ENCODE data around the gene TMPRSS3. TPM values are rescaled to one million over a fixed set of nuclear protein-coding genes. Genes with fewer than 3 reads are reported as not detected.
A peak's percentile ranks its signal among the peaks of the same experiment; 100 is the strongest.
"Not testable (repeated sequence)": the region's sequence is repeated elsewhere in the genome, so short reads cannot be mapped to it uniquely, and the experiment has no call there.

TMPRSS3 gene
- polyA plus RNA-seq, 2 of the 4 experiments (the other 2 are of a cell fraction): 0.10 to 0.12 TPM

GRCh38 chr21:42412636-42412933, 16.7 kb upstream of the TMPRSS3 start (continued):
- TF ChIP-seq ZSCAN20 (CRISPR knock-in tag; IDR thresholded peaks at IDR 0.05) (no peak), EHMT2 (IDR thresholded peaks at IDR 0.05; ENCODE audit: low read depth) (no peak)

- FAIRE-seq (no peak), DNase-seq (ENCODE audit: low read depth in 1 of 2, low spot score in 1 of 2) (peak in 1 of 2 experiments; percentile 29), ATAC-seq (peak in 1 of 2 experiments; percentile 26; a peak in 3 of 6 replicates)
- peaks cover 13% of the 10 kb centered on the region for H3K4me1 ChIP-seq
- no peaks in the 10 kb centered on the region for H3K9me3 ChIP-seq
- TF ChIP-seq BHLHE40 (IDR thresholded peaks at IDR 0.05; ENCODE audit: low read depth, low read length): no peak
- no peak overlapping the region for H3K4me3 ChIP-seq
- 54% methylated on average over 12 of the region's 21 CpGs for WGBS (ENCODE audit: missing lambda C conversion rate)
- 0 out of 3 replicates have a peak overlapping the region, but pooled peaks have one; percentile 12 for H3K4me2 ChIP-seq
- ChIA-PET CTCF (interaction anchor here (0.6 to 1.3 kb wide), 4 partner anchors 9 to 267 kb away, joined by 3 to 6 read pairs (median 4); partner anchors contain the start of gene UBASH3A), POLR2A (no interaction called here)
- H3K27ac ChIP-seq: peak overlapping the region in 1 of 2 experiments; percentile 39; a peak in 1 of 6 replicates
Measured at GRCh38 chr21:42411891-42412635, 16.2 kb upstream of the TMPRSS3 start.

DNA sequence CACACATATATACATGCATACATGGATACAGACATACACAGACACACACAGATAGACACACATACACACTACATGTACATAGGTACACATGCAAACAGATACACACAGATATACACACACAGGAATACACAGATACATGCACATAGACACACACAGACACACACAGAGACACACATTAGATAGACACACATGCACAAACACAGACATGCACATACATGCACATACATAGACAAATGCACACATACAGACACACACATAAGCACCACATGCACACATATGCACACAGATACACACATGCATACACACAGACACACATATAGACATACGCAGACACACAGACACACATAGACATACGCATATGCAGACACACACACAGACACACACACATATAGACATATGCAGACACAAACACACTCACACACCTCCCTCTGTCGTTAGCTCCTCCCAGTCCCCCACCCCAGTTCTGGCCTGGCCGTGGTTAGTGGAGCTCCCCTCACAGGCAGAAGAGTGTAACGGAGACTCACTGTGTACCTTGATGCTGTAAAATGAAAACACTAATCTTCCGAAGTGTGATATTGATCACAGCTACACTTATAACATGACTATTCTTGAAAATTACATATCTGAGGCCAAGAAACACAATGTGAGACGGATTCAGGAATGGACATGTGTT, 15.5 kb upstream of the TMPRSS3 start:
- Histone ChIP-seq H3K9me3 (no peaks in the 10 kb centered on the region), H3K4me1 (peaks cover 13% of the 10 kb centered on the region), H3K27ac (peak overlapping the region in 1 of 2 experiments; percentile 39; a peak in 1 of 6 replicates), H3K4me2 (0 out of 3 replicates have a peak overlapping the region, but pooled peaks have one; percentile 12), H3K4me3 (no peak overlapping the region)
- FAIRE-seq (no peak), DNase-seq (ENCODE audit: low read depth in 1 of 2, low spot score in 1 of 2) (peak in 1 of 2 experiments; percentile 25), ATAC-seq (peak in 1 of 2 experiments; percentile 78; a peak in 3 of 6 replicates)
- TF ChIP-seq, protein P1, sequence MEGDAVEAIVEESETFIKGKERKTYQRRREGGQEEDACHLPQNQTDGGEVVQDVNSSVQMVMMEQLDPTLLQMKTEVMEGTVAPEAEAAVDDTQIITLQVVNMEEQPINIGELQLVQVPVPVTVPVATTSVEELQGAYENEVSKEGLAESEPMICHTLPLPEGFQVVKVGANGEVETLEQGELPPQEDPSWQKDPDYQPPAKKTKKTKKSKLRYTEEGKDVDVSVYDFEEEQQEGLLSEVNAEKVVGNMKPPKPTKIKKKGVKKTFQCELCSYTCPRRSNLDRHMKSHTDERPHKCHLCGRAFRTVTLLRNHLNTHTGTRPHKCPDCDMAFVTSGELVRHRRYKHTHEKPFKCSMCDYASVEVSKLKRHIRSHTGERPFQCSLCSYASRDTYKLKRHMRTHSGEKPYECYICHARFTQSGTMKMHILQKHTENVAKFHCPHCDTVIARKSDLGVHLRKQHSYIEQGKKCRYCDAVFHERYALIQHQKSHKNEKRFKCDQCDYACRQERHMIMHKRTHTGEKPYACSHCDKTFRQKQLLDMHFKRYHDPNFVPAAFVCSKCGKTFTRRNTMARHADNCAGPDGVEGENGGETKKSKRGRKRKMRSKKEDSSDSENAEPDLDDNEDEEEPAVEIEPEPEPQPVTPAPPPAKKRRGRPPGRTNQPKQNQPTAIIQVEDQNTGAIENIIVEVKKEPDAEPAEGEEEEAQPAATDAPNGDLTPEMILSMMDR (IDR thresholded peaks at IDR 0.05): 0 out of 3 replicates have a peak, but pooled peaks have one; percentile 8
- no peak for TF ChIP-seq ZC3H11A (IDR thresholded peaks at IDR 0.05)
- 36% methylated on average over 7 of the region's 7 CpGs for WGBS (ENCODE audit: missing lambda C conversion rate)
- POLR2A ChIA-PET: no interaction called here
- CTCF ChIA-PET: interaction anchor here (0.6 to 1.3 kb wide), 3 partner anchors 8 to 266 kb away, joined by 3 to 6 read pairs (median 4); partner anchors contain the start of gene UBASH3A

DNA sequence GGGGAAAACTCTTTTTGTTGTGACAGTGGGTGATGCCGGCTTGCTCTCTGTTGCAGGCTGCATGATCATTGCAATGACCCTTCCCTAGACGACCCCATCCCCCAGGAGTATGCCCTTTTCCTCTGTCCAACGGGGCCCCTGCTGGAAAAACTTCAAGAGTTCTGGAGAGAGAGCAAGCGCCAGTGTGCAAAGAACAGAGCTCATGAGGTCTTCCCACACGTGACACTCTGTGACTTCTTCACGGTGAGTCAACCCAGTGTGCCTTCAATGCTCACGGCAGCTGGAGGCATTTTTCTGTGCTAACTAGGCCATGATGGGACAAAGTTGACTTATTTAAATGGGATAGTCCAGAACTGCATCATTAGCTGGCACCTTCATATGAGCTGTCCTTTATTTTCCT, 13.5 kb upstream of the TMPRSS3 start:
- H3K9me3 ChIP-seq: no peaks in the 10 kb centered on the region
- DNase-seq (ENCODE audit: low read depth in 1 of 2, low spot score in 1 of 2): no peak
- no peak for FAIRE-seq
- H3K27ac ChIP-seq: no peak overlapping the region
- POLR2A ChIA-PET: no interaction called here
- CTCF ChIA-PET: interaction anchor here (1.2 kb wide), 2 partner anchors 28 to 264 kb away, joined by 3 read pairs; no protein-coding TSS in a partner anchor
- no peak overlapping the region for H3K4me2 ChIP-seq
- 86% methylated on average over 6 of the region's 7 CpGs for WGBS (ENCODE audit: missing lambda C conversion rate)
- TF ChIP-seq HOXB5 (CRISPR knock-in tag; IDR thresholded peaks at IDR 0.05) (no peak), NFE2L2 (conservative IDR thresholded peaks at IDR 0.05; ENCODE audit: low read length) (no peak), CBX8 (IDR thresholded peaks at IDR 0.05) (no peak), JUN (IDR thresholded peaks at IDR 0.05) (no peak), SMC3 (IDR thresholded peaks at IDR 0.05) (no peak)
- TF ChIP-seq, protein P1 (IDR thresholded peaks at IDR 0.05): no peak
- TF ChIP-seq, protein P2, sequence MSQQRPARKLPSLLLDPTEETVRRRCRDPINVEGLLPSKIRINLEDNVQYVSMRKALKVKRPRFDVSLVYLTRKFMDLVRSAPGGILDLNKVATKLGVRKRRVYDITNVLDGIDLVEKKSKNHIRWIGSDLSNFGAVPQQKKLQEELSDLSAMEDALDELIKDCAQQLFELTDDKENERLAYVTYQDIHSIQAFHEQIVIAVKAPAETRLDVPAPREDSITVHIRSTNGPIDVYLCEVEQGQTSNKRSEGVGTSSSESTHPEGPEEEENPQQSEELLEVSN (IDR thresholded peaks at IDR 0.05; ENCODE audit: borderline replicate concordance, low read depth): no peak
- H3K4me3 ChIP-seq: no peak overlapping the region
- ATAC-seq: no peak
- H3K4me1 ChIP-seq: no peaks in the 10 kb centered on the region

GRCh38 chr21:42408718-42409117, 12.9 kb upstream of the TMPRSS3 start:
- CTCF ChIA-PET: interaction anchor here (1.2 kb wide), 1 partner anchor 264 kb away, joined by 3 read pairs; no protein-coding TSS in a partner anchor
- H3K27ac ChIP-seq; ATAC-seq; H3K4me1 ChIP-seq; FAIRE-seq; H3K4me2 ChIP-seq; POLR2A ChIA-PET; DNase-seq (ENCODE audit: low read depth in 1 of 2, low spot score in 1 of 2); H3K9me3 ChIP-seq; H3K4me3 ChIP-seq: not testable (repeated sequence)
- WGBS (ENCODE audit: missing lambda C conversion rate): 76% methylated on average over 5 of the region's 5 CpGs
